Stimulated activated CD8-positive, alpha-beta memory T cell treated with anti-CD3 and anti-CD28 coated beads, Interleukin-7, amount 100 ng/mL, for 1 hour (primary cell): Measurements from ENCODE around the gene ZNF358.

Experiments
- DNase-seq, 2 donors: peaks; one replicate each; pipeline ENCODE4 v3.0.0-alpha.2; 2020; ENCODE audit warnings: low read depth in 2 of 2

Gene ZNF358

GRCh38 chr19:7520131-7521051 is 4.5 kb downstream of the ZNF358 start:
- no peak for DNase-seq

GRCh38 chr19:7521551-7522071 is 5.7 kb downstream of the ZNF358 start:
- no peak for DNase-seq

- peak; percentile 99 for DNase-seq
These were observed 6.4 kb downstream of the ZNF358 start, which contains the start of gene MCOLN1 for GRCh38 chr19:7522072-7522922. Gene MCOLN1 (plus strand): TSS chr19:7522624. CDS start chr19:7522751, 127 bp downstream.

- no peak for DNase-seq
These were observed 7.2 kb downstream of the ZNF358 start for GRCh38 chr19:7522923-7523667.

GRCh38 chr19:7524523-7524922 is 8.6 kb downstream of the ZNF358 start:
- no peak for DNase-seq

- no peak for DNase-seq
These were observed 9.3 kb downstream of the ZNF358 start for GRCh38 chr19:7524992-7525739.

DNA sequence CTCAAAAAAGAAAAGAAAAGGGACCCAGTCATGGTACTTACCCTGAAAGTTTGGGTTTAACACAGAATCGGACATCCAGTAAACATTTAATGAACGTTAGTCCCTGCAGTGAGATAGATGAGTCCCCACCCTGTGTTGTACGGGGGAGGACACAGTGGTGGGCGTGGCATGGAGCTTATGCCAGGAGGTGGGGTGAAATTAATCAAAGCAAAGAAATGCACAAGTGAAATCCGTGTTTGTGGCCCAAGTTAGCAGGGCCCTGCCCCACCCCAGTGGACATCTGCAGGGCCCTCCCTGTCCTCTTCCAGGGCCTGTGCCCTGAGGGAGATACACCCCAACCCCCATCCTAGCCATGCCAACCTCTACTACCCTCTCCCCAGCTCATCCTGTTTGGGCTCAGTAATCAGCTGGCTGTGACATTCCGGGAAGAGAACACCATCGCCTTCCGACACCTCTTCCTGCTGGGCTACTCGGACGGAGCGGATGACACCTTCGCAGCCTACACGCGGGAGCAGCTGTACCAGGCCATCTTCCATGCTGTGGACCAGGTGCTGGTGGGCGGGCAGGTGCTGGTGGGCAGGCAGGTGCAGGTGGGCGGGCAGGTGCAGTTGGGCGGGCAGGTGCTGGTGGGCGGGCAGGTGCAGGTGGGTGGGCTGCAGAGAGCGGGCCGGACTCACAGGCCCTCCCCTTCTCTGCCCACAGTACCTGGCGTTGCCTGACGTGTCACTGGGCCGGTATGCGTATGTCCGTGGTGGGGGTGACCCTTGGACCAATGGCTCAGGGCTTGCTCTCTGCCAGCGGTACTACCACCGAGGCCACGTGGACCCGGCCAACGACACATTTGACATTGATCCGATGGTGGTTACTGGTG is 10.4 kb downstream of the ZNF358 start:
- DNase-seq, result no peak

- DNase-seq, result no peak
These were observed 11.8 kb downstream of the ZNF358 start for GRCh38 chr19:7527516-7528191.

DNA sequence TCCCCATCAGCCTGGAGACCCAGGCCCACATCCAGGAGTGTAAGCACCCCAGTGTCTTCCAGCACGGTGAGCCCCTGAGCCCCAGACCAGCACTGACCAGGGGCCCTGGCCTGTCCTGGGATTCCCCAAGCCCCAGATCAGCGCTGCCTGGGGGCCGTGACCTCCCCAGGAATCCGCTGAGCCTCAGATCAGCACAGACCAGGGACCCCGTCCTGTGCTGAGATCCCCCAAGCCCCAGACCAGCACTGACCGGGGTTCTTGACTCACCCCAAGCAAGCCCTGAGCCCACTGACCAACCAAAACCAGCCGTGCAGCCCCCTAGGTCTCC is 12.3 kb downstream of the ZNF358 start:
- no peak for DNase-seq

- no peak for DNase-seq
These were observed 12.8 kb downstream of the ZNF358 start for GRCh38 chr19:7528522-7529245.

- no peak for DNase-seq
These were observed 13.3 kb downstream of the ZNF358 start for GRCh38 chr19:7529246-7529600.

- DNase-seq, result no peak
These were observed 13.9 kb downstream of the ZNF358 start for GRCh38 chr19:7529610-7530490.

GRCh38 chr19:7533281-7533885 is 17.5 kb downstream of the ZNF358 start:
- no peak for DNase-seq

DNA sequence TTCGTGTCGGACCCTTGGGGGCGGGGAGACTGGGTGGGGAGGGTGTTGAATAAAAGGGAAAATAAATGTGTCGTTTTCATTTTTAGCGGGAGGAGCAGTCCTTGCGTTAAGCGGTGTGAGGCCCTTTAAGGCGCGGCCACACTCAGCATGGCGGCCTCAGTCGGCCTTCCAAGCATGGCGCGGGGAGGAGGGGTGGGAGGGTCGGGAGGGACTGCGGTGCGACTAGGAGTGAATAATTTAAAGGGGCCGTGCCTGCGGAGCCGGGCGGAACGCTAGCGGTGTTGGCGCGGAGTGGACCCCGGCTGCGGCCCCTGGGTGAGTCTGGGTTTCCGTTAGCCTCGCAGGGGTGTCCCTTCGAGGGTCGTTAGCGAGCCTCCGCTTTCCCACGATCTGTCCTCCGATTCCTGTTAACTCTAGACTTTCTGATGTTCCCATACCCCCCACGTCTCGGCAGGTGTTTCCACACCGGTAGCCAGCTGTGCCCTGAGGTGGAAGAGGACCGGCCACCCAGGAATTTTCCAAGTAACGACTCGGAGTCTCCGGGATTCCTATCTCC is 18.1 kb downstream of the ZNF358 start:
- DNase-seq, result peak; percentile 66 to 70

- no peak for DNase-seq
These were observed 18.7 kb downstream of the ZNF358 start for GRCh38 chr19:7534531-7535046.

- DNase-seq, result peak; percentile 82 to 89
These were observed 19.4 kb downstream of the ZNF358 start, which contains the start of gene PNPLA6 for GRCh38 chr19:7535047-7535997. Gene PNPLA6 (plus strand): TSS chr19:7535717. CDS start chr19:7535789, 72 bp downstream.
